GM12891 (cell line): ENCODE data around the gene SCART1.
"Not testable (repeated sequence)": the region's sequence is repeated elsewhere in the genome, so short reads cannot be mapped to it uniquely, and the experiment has no call there.

Experiments
- DNase-seq: peaks from one replicate; pipeline ENCODE4 v3.0.0; 2011; ENCODE audit warnings: low spot score; ENCODE audit not compliant: insufficient read length
- FAIRE-seq: peaks from 2 replicates; lab custom pipeline; 2011; peaks lifted over from hg19 to GRCh38; lab: Jason Lieb, UNC
- PAX5 ChIP-seq: IDR thresholded peaks from 2 replicates; pipeline ENCODE4 v1.6.1; 2011; ENCODE audit warnings: low read length, moderate library complexity, mild to moderate bottlenecking; ENCODE audit not compliant: insufficient read depth, severe bottlenecking
- POLR2A ChIP-seq: IDR thresholded peaks from 2 replicates; pipeline ENCODE4 v1.6.1; 2011; ENCODE audit warnings: low read depth, low read length, control low read depth
- POLR2AphosphoS5 ChIP-seq: IDR thresholded peaks from 2 replicates; pipeline ENCODE4 v1.6.1; 2011; ENCODE audit warnings: low read depth, low read length, control low read depth
- POU2F2 ChIP-seq: IDR thresholded peaks from 2 replicates; pipeline ENCODE4 v1.6.1; 2011; ENCODE audit warnings: low read depth, mild to moderate bottlenecking, control low read depth, low read length, moderate library complexity
- SPI1 ChIP-seq: IDR thresholded peaks from 2 replicates; pipeline ENCODE4 v1.6.1; 2011; ENCODE audit warnings: low read depth, low read length, control low read depth
- TAF1 ChIP-seq: IDR thresholded peaks from 2 replicates; pipeline ENCODE4 v1.6.1; 2011; ENCODE audit warnings: low read depth, low read length, control low read depth

Gene SCART1

DNA sequence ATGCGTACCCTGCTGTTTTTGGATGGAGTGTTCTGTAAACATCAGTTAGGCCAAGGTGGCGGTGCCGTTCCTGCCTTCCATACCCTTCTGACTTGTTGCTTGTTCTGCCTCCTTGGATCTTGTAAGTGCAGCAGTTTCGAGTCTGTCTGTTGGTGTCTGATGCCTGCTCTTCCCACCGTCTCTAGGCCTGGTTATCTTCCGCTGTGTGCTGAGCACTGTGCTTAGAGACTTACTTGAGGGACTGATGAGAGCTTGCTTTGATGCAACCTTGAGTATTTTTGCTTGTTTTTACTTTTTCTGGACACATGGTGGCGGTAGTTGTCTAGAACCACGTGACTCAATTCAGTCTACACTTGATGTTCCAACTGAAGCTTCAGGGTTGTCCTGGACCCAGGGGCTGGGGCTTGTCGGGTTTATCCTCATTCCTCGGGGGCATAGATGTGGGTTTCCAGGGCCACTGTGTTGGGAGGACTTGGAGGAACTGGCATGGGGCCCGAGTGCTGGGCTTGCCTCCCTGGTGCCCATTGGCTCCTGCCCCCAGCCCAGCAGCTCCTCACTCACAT, 15.0 kb upstream of the SCART1 start:
- FAIRE-seq (peak; percentile 85), DNase-seq (peak; percentile 50)
- TF ChIP-seq SPI1 (no peak), TAF1 (no peak), PAX5 (no peak), POLR2AphosphoS5 (no peak), POU2F2 (no peak), POLR2A (no peak)

DNA sequence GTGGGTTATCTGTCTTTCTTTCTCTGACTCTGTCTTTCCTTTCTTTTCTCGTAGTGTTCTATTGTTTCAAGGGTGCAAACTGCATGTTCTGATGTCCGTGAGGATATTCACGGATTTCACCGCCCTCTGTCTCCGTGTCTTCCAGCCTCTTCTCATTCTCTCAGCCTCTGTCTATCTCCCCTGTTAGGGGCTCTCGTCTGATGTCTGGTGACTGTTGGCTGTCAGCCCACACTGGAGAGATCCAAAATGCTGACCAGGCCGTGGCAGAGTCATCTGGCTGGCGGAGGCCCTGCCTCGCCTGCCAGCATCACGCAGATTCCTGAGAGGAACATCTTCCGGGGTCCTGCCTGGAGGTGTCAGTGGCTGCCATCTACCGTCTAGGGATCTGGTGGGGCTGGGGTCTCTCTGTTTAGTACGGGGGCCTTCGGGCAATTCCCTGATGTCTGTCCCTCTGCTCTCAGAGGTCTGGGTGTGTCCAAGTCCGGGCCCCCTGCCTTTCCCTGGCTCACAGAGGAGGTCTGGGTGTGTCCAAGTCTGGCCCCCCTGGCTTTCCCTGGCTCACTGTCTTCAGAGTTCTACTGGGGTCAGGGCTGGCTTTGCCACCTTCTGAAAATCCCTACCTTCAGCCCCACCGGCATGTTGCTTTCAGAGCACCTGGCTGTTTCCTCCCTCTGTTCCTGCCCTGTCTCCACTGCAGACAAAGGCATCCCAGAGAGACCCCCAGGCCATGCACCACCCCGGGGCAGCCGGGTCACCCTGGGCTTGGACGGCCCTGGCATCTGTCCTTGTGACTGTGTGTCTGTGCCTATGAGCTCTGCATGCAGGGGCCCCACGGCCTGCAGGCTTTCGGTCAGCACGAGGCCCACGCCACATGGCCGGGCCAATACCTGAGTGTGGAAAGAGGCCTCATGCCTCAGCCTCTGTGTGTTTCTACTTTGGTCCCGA, 14.0 kb upstream of the SCART1 start:
- TF ChIP-seq SPI1 (no peak), POLR2AphosphoS5 (no peak), TAF1 (no peak), POU2F2 (no peak), PAX5 (no peak), POLR2A (no peak)
- DNase-seq, result no peak
- FAIRE-seq, result no peak

DNA sequence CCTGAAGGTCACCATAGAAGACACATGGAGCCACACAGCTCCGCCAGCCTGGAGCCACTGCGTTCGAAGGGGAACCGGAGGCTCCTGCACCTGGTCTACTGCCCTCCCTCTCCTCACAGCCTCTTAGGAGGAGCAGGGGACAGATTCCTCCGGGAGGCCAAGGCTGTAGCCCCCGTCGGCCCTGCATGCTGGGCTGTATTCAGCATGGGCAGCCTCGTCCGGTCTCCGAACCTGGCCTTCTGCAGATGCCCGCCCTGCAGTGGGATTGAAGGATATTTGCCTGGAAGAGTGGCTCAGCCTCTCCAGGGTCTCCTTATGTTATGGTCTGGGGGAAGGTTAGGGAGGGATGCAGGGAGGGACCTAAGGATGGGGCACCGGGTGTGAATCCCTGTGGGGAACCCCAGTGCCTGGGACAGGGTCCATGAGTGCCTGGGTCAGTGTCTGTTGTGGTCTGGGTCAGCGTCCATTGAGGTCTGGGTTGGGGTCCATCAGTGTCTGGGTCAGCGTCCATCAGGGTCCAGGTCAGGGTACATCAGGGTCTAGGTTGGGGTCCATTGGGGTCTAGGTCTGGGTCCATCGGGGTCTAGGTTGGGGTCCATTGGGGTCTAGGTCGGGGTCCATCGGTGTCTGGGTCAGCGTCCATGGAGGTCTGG, 13.0 kb upstream of the SCART1 start:
- FAIRE-seq, result no peak
- no peak for DNase-seq
- TF ChIP-seq PAX5 (no peak), SPI1 (no peak), POLR2A (no peak)

DNA sequence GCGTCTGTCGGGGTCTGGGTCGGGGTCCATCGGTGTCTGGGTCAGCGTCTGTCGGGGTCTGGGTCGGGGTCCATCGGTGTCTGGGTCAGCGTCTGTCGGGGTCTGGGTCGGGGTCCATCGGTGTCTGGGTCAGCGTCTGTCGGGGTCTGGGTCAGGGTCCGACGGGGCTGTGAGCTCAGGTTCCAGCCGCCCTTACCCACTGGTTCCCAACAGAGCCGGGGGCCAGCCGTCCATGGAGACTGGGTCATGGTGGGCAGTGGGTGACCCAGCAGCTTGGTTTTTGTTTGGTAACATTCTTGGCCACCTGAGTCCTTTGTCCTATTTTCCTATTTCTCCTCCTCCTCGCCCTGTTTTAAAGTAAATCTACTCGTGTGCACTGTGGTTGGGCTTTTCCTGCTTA, 12.4 kb upstream of the SCART1 start:
- FAIRE-seq, DNase-seq: not testable (repeated sequence)

DNA sequence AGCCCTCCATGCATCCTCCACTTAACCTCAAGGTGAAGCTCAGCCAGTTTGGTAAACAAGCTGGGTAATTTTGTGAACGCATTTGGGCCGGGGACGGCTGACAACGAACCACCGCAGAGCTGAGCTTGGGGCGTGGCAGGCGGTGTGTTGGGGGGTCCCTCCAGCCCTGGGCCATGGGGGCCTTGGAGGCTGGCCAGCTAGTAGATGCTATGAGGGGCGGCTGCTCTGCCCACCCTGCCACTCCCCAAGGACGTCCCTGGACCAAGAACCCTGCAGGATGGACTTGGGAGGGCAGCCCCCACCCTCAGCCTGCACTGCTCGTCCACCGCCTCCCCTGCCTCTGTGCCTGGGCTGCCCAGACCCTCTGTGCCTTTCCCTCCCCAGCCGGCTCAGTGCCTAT, 12.0 kb upstream of the SCART1 start:
- TF ChIP-seq SPI1, result no peak
- TF ChIP-seq POLR2AphosphoS5, result no peak
- no peak for TF ChIP-seq PAX5
- DNase-seq (no peak), FAIRE-seq (no peak)

DNA sequence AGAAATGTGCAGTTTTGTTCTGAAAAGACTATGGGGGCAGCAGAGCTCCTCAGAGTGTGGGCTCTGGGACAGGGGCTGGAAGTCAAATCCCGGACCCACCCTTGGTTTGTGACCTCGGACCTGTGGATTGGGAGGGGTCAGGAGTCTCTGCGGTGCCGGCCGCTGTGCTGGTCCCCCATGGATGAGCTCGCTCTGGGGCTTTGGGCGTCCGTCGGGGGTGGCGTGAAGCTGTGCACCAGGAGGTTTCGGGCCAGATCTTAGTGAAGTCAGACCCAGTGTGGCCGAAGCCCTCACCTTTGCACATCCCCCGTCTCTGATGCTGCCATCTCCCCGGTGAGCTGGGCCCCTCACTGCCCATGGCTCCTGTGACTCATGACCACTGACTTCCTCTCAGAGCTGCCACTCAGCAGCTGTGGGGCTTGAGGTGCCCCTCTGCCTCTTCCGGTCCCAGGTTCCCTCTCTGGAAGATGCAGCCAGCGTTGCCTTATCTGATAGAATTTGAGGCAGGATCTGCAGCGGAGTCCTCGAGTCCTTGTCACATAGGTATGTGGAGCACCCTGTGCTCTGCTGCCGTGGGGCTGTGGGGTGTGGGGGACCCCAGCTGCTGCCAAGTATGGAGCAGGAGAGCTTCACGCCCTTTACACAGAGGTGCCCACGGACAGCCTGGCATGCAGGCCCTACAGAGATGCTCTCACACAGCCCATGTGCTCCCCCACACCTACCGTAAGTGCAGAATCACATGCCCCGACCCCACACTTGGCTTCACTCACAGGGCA, 11.4 kb upstream of the SCART1 start:
- DNase-seq (peak; percentile 6), FAIRE-seq (no peak)
- TF ChIP-seq PAX5, result no peak
- TF ChIP-seq POLR2AphosphoS5, result no peak
- TF ChIP-seq SPI1, result no peak
- TF ChIP-seq POU2F2, result no peak
- TF ChIP-seq POLR2A, result no peak
- no peak for TF ChIP-seq TAF1

DNA sequence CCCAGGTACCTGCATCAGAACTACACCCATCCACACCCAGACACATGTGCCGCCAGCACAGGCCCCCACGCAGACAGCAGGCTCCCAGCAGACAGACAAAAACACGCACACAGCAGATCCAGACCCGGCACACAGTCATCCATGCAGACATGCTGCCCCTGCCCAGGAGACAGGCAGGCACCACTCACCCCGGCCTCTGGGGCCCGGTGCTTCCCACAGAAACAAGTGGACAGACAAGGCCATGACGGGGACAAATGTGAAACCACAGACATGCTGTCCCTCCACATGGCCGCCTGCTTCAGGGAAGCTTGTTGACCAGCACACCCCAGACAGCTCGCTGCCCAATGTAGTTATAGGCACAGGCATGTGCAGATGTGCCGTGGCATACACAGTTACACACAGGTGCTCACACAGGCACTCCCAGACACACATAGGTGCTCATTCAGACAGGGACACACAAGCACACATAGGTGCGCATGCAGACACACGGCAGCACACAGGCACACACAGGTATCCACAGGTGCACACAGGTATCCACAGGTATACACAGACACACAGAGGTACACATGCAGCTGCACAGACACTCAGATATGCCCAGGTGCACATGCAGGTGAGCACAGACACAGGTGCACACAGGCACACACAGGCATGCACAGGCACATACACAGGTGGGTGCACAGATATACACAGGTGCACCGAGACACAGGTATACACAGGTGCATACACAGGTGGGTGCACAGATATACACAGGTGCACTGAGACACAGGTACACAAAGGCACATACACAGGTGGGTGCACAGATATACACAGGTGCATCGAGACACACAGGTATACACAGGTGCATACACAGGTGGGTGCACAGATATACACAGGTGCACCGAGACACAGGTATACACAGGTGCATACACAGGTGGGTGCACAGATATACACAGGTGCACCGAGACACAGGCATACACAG, 10.5 kb upstream of the SCART1 start:
- no peak for FAIRE-seq
- DNase-seq, result no peak

DNA sequence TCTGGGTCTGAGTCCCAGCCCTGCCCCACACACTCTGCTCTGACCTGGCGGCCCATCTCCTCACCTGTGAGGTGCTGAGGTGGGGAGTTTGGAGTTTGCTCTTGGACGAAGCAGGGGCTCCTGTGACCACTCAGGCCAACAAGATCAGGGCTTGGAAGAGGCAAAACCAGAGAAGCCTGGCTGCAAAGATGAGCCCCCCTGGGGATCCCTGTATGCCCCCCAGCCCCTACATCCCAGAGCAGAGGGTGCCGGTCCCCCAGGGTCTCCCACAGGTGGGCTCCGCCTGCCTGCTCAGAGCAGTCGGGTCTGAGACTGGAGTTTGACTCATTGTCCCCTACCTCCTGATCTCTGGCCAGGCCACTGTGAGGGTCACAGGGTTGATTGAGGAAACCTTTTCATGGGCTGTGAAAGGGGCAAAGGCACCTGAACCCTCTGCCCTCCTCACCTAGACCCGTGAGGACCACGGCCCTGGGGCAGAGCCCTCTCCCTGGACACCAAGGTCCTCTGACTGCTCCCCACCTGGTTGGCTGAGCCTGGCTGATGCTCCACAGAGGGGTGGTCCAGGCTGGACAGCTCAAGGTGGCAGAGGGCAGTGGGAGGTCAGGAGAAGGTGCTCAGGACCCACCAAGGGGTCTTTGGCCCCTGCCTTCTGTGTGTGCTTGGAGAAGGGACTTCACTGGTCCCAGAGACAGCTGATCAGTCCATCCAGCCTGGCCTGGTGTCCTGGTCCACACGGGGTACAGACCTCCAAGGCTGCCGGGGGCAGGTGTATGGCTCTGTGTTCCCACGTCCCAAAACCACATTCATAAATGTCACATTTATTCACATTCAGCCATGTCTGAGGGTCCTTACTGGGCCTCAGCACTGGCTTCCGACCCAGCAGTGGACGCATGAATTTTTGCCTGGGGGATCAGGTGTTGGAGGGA, 9.1 kb upstream of the SCART1 start:
- DNase-seq, result peak; percentile 7
- TF ChIP-seq PAX5 (no peak), TAF1 (no peak), SPI1 (no peak), POLR2AphosphoS5 (no peak), POU2F2 (no peak), POLR2A (no peak)
- FAIRE-seq, result no peak

More for the DNA sequence above, 10.5 kb upstream of the SCART1 start:
- TF ChIP-seq POLR2AphosphoS5 (no peak), POU2F2 (no peak), POLR2A (no peak), TAF1 (no peak), SPI1 (no peak)

DNA sequence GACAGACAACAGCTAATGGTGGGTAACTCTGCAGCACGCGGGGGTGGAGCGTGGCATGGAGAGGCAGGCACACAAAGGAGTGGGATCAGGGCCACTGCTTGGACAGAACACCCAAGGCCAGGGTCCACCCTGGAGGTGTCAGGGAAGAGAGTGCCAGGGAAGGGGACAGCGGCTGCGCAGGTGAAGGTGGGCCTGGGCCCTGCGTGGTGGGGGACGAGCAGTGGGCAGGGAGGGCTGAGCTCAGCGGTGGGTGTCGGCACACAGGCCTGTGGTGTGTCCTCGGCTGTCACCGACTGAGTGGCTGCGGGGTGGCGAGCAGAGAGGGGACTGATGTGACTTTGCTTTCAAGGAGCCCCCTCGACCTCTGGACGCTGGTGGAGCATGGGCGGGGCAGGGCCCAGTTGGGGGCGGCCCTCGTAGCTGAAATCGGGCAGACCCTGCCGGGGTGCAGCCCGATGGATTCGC, 8.4 kb upstream of the SCART1 start:
- FAIRE-seq, result no peak
- TF ChIP-seq POLR2AphosphoS5, result no peak
- no peak for TF ChIP-seq PAX5
- no peak for TF ChIP-seq SPI1
- TF ChIP-seq POU2F2, result no peak
- no peak for TF ChIP-seq POLR2A
- TF ChIP-seq TAF1, result no peak
- no peak for DNase-seq
